ENCODE results near the gene RPS15.

DNA sequence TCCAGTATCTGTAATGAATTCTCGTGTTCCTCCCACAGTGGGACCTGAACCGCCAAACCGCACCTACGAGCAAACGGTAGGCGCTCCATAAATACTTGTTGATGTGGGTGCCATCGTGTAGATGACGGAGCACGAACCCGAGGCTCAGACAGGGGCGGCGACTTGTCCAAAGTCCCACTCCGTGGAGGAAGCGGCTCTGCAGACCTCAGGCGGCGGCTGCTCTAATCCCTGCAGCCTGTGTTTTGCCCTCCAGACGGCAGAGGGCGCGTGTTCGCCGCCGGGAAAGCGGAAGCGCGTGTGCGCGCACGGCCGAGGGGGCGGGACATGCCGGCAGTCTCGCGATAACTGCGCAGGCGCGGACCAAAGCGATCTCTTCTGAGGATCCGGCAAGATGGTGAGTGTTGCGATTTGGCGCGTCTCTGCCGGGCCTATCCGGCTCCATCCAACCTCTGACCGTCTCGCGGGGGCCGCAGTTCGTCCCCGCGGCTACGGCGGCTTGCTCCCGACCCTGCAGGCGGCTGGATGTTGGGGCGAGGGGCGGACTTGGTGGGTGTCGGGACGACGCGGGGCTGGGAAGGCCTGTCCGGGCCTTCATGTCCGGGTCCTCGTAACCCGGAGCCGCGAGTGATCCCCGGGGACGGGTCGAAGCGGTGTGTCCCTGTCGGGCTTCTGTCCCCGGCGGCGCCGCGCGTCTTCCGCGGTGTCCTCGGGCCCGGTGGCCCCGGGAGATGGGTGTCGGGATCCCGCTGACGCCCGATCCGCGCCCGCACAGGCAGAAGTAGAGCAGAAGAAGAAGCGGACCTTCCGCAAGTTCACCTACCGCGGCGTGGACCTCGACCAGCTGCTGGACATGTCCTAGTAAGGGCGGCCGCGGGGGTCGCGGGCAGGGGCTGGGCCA is at the start of gene RPS15:
- TF ChIP-seq EZH2 (IDR thresholded peaks at IDR 0.05; ENCODE audit: insufficient read depth, low read length), result no peak
- TF ChIP-seq, protein P1, sequence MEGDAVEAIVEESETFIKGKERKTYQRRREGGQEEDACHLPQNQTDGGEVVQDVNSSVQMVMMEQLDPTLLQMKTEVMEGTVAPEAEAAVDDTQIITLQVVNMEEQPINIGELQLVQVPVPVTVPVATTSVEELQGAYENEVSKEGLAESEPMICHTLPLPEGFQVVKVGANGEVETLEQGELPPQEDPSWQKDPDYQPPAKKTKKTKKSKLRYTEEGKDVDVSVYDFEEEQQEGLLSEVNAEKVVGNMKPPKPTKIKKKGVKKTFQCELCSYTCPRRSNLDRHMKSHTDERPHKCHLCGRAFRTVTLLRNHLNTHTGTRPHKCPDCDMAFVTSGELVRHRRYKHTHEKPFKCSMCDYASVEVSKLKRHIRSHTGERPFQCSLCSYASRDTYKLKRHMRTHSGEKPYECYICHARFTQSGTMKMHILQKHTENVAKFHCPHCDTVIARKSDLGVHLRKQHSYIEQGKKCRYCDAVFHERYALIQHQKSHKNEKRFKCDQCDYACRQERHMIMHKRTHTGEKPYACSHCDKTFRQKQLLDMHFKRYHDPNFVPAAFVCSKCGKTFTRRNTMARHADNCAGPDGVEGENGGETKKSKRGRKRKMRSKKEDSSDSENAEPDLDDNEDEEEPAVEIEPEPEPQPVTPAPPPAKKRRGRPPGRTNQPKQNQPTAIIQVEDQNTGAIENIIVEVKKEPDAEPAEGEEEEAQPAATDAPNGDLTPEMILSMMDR (IDR thresholded peaks at IDR 0.05; ENCODE audit: insufficient read depth, low read depth, low read length), result peak; percentile 78
